ENCODE measurements around the gene MLF2.

DNA sequence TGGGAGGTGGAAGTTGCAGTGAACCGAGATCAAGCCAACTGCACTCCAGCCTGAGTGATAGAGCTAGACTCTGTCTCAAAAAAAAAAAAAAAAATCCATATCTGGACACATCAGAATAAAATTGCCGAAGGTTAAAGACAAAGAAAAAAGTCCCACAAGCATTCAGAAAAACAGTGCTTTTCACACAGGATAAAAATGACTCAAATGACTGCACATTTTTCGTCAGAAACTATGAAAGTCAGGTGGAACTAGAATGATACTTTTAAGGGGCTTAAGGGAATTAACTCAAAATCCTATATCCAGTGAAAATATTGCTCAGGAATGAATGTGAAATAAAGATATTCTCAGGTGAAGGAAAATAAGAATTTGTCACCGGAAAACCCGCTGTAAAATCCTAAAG is 16.2 kb downstream of the MLF2 start:
- TF ChIP-seq, protein P1, sequence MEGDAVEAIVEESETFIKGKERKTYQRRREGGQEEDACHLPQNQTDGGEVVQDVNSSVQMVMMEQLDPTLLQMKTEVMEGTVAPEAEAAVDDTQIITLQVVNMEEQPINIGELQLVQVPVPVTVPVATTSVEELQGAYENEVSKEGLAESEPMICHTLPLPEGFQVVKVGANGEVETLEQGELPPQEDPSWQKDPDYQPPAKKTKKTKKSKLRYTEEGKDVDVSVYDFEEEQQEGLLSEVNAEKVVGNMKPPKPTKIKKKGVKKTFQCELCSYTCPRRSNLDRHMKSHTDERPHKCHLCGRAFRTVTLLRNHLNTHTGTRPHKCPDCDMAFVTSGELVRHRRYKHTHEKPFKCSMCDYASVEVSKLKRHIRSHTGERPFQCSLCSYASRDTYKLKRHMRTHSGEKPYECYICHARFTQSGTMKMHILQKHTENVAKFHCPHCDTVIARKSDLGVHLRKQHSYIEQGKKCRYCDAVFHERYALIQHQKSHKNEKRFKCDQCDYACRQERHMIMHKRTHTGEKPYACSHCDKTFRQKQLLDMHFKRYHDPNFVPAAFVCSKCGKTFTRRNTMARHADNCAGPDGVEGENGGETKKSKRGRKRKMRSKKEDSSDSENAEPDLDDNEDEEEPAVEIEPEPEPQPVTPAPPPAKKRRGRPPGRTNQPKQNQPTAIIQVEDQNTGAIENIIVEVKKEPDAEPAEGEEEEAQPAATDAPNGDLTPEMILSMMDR (IDR thresholded peaks at IDR 0.05) = no peak
- TF ChIP-seq POLR2A (IDR thresholded peaks at IDR 0.05) = no peak
